SK-N-MC (cell line): Measurements from ENCODE around the gene FILIP1L.

ENCODE experiments used
- EZH2 ChIP-seq: fragments of 200-600 bp; sonication (generic); IDR thresholded peaks from one replicate; pipeline ENCODE4 v1.6.1; 2017; ENCODE audit warnings: antibody characterized with exemption
- POLR2AphosphoS5 ChIP-seq: IDR thresholded peaks from 2 replicates; pipeline ENCODE4 v1.6.1; 2012; ENCODE audit warnings: mild to moderate bottlenecking, low read depth, low read length, borderline replicate concordance

DNA sequence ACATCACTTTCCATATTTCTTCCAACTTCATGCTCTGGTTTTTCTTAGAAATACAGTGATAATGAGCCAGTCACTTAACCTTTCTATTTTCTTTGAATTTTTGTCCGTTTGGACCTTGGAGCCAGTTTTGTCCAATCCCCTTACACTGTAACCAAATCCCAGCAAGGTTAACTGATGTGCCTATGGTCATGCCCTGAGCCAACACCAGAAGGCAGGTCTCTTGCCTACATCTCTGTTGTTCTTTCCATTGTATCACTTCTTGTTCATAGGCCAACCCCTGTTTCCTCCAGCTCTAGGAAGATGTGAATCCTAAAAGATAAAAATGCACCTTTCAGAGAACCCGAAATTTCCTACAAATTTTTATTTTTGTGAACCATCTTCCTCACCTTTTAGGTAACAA lies 174.0 kb downstream of the FILIP1L start:
- TF ChIP-seq EZH2: no peak
- no peak for TF ChIP-seq POLR2AphosphoS5
